ENCODE results near the gene KCNJ6.

The KCNJ6 gene

GRCh38 chr21:37811711-37812110 lies 104.5 kb downstream of the KCNJ6 start:
- DNase-seq, result no peak

GRCh38 chr21:37808261-37808660 lies 108.0 kb downstream of the KCNJ6 start:
- no peak for DNase-seq

DNA sequence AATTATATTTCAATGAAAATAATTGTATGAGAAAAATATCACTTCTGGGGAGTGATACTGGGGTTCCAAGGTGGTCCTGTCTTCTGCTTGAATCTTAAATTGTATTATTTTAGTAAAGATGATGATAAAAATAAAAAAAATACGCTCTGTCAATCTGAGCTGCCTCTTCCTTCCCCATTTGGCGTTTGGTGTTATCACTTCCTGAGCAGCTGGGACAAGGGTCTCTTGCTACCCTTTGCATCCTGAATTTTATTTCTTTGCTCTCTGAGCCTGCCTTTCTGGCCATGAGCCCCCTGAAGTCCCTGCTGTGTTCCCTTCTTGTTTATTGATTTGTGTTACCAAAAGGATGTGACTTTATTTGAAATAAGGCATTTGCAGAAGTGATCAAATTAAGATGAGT lies 111.0 kb downstream of the KCNJ6 start:
- DNase-seq, result no peak

GRCh38 chr21:37804001-37804400 lies 112.3 kb downstream of the KCNJ6 start:
- DNase-seq, result no peak

DNA sequence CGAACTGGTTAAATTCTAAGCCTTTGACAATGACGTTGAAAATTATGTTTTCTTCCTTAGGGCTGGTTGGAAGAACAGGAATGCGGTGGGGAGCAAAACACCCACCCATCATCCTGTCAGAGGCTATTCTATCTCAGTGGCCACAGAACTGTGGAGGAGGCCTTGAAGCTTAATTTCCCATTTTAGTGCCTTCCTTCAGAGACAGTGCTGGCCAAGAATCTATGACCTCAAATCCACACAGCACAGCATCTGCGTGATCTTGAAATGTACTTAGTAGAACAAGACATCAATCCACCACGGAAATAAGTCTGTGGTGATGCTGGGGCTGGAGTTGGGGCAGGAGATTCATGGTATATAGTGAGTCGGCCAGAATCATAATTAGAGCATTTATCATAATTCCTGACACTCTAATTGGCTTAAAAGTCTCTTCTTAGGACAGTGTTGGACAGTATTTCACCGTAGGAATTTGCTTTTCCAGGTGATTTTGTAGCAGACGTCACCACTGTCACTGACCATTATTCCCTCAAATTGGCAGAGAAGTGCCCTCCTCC lies 113.1 kb downstream of the KCNJ6 start:
- no peak for DNase-seq

DNA sequence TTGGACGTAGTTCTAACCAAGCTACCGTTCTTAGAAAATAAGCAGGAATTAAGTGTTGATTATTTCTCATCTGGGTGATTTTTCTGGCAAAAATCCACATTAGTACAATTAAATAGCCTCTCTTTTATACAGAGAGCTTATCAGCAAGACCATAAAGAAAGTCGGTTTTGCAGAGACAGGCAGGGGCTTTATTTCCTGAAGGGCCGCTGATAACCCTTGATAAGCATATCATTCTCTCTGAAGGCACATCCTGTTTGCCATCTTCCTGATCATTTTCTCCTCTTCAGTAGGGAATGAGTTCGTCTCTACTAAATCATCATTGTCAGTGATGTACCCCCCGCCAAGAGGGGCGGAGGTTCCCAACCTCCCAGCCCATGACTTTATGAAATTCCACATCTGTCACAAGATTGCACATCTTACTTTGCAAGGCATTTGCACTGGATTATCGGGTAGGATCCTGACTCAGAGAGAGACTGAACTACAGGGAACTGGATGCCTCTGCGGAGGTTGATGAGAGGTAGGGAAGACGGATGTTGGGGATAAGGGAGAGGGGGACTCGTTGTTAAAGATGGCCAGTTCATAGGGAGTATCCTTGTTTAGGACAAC lies 115.7 kb downstream of the KCNJ6 start:
- DNase-seq, result no peak

GRCh38 chr21:37800057-37800455 lies 116.2 kb downstream of the KCNJ6 start:
- no peak for DNase-seq

GRCh38 chr21:37799211-37800056 lies 116.8 kb downstream of the KCNJ6 start:
- no peak for DNase-seq

DNA sequence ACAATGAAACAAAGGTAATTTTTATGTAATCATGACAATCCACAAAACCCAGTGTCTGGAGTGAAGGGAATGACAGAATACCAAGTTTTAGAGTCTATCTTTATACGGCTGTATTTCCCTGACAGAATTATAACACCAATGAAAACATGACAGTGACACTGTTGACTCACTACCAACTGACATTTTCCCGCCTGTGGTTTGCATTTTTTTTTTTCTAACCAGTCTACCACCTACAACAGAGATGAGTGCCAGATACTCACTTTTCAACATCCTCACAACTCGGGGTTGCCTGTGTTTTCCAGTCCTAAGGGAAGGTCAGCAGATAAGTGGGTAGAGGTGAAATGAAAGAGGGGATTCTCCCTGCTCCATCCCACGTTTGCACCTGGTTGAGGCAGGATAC lies 118.9 kb downstream of the KCNJ6 start:
- DNase-seq, result no peak

GRCh38 chr21:37796011-37796410 lies 120.2 kb downstream of the KCNJ6 start:
- DNase-seq, result no peak

DNA sequence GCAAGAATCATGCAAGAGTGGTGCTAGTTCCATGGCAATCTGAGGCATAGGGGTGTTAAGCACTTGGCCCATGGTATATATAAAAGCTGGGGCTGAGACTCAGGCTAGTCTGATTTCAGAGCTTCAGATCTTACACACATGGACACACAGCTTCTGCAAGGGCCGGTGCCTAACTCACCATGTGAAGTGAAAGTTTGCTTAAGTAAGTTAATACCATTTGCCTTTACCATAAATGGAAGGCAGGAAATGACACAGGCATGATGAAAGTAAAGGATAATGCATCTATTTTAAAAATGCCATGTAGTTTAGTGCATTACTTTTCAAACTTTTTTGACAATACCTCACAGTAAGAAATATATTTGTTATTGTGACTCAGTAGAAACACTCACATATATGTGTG lies 122.6 kb downstream of the KCNJ6 start:
- no peak for DNase-seq

GRCh38 chr21:37792046-37792445 lies 124.2 kb downstream of the KCNJ6 start:
- no peak for DNase-seq

DNA sequence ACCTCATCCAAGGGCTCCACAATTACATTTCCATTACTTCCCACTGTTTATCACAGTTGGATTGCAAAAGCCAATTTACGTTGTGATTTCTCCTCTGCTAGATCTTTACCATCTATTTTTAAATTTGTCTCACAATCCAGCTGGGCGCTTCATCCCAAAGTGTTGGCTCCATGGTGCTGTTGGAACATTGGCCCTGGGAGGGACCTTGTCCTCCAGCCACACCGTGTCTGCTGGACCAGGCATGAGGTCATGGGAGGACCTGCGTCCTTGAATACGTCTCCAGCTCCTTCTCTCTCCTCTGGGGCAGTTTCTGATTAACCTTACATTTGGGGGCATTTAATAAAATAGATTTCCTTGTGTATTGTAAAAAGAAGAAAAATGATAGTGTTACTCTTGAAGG lies 125.4 kb downstream of the KCNJ6 start:
- no peak for DNase-seq

DNA sequence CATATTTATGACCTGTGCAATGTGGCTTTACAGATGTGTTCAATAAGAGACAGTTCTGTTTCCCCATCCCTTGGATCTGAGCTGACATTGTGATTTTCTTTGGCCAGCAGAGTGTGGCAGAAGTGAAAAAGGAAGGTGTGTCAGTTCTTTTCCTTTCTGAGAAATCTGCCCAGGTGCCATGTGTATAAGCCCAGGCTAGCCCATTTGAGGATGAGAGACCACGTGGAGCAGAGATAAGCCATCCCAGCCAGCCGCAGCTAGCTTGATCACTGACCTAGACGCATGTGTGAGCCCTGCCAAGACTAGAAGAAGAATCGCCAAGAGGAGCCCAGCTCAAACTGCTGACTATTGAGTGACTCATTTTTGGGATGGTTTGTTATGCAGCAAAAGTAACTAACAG lies 127.8 kb downstream of the KCNJ6 start:
- DNase-seq, result no peak

- no peak for DNase-seq
Observed at GRCh38 chr21:37787456-37787855, 128.8 kb downstream of the KCNJ6 start.

DNA sequence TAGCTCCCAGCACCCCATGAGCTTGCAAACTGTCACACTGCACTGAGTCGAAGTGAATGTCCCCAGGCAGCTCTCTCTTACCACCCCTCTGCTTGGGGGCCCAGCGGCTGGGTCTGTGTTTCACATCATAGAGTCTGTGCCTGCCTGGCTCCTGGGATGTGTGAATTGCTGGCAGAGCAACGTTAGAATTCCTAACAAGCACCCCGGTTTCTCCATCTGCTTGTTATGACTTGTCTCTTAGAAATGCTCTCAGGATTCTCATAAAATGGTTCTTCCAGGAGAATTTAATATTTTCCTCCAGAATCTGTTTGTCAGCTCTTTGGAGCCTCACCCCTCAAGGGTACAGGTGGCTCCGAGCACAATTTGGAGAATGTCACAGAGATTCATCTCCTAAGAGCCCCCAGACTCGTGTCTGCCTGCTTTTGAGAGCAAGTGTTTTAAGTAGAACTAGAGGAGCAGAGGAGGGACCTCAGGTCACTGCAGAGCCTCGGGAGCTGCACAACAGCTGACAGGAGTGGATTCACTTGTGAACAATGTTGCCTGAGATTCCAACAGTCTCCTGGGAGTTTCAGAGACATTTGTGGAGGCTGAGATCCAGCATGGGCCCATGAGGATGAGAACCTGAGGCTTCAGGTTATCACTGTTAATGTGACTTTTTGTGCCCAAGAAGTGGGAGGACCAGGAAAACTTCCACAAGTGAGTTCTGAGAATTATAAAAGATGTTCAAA lies 131.5 kb downstream of the KCNJ6 start:
- no peak for DNase-seq

DNA sequence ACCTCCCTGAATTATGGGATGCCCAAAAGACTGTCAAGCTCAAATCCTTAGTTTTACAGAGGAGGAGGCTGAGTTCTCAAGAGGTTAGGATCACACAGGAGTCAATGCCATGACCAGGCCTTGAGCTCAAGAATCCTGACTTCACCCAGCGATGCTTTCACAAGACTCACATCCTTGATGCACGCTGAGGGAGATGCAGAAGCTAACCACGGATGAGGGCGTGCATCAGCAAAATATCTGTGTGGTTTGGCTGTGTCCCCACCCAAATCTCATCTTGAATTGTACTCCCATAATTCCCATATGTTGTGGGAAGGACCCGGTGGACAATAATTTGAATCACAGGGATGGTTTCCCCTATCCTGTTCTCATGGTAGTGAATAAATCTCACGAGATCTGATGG lies 133.2 kb downstream of the KCNJ6 start:
- DNase-seq, result no peak

DNA sequence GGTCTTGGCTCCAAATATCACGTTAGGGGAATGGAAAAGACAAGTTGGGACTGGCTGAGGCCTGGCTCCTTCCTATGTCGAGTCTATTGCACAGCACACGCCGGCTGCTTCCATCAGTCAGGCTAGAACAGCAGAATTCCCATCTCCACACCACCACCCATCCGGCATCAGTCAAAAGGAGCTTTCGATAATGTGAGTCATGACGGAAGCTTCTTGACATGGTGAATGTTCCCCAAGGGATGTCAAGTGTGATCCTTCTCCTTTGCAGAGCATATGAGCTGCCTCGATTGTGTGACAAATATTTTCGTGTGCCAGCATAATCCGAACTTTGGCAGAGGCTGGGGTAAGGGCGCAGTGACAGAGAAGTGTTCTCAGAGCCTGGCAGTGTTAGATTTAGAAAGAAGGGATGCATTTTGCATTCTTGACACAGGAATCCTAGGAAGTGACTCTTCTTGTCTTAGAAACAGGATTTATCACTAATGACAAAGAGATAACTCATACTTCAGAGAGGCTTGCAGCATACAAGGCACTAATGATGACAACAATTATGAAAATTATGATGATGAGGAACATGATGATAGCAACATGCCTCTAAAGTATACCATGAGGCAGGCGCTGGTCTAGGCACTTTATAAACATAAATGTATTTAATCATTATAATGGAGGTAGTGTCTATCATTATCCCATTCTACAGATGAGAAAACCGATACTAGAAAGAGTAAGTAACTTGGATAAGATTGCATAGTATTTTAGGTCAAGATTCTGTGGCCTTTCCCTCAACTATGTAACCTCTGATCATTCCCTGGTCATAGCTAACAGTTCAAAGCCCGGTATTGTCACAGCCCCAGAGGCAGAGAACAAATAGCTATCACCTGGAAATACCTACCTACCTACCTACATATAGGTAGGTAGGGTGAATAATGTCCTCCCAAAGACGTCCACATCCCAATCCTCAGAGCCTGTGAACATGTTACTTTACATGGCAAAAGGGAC lies 135.0 kb downstream of the KCNJ6 start:
- no peak for DNase-seq

DNA sequence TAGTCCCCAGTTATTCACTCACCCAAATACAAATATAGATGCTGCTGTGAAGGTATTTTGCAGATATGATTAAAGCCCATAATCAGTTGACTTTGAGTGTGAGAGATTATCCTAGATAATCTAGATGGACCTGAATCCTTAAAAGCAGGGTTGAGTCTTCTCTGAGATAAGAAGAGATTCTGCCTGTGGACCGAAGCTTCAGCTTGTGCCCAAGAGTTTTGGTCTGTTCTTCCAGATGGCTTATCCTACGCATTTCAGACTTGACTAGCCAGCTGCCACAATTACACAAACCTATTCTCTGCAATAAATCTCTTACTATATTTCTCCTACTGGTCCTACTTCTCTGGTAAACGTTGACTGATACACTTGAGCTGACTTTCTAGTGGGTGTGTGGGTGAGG lies 145.1 kb downstream of the KCNJ6 start:
- DNase-seq, result no peak

GRCh38 chr21:37770461-37770860 lies 145.8 kb downstream of the KCNJ6 start:
- DNase-seq, result no peak

GRCh38 chr21:37769656-37770055 lies 146.6 kb downstream of the KCNJ6 start:
- DNase-seq, result no peak

GRCh38 chr21:37767984-37768383 lies 148.3 kb downstream of the KCNJ6 start:
- DNase-seq, result no peak

All from NCI-H146 (cell line).